CD4-positive, alpha-beta T cell treated with Interleukin-12 subunit alpha and Interleukin-12 subunit beta, for 1 hour (primary cell): Measurements from ENCODE around the gene GJD3.

Experiments
- DNase-seq: peaks from one replicate; pipeline ENCODE4 v3.0.0-alpha.2; 2020

Gene GJD3

GRCh38 chr17:40366861-40367518 lies 2.5 kb upstream of the GJD3 start:
- no peak for DNase-seq

GRCh38 chr17:40366076-40366860 lies 1.7 kb upstream of the GJD3 start:
- DNase-seq: no peak

- DNase-seq: no peak
Observed at GRCh38 chr17:40364906-40365305, 369 bp upstream of the GJD3 start.

GRCh38 chr17:40363111-40363827 lies 1.3 kb downstream of the GJD3 start:
- DNase-seq: peak; percentile 29

- peak; percentile 78 for DNase-seq
Observed at GRCh38 chr17:40362696-40363110, 1.8 kb downstream of the GJD3 start.

GRCh38 chr17:40361925-40362695 lies 2.4 kb downstream of the GJD3 start:
- DNase-seq: no peak

- DNase-seq: no peak
Observed at GRCh38 chr17:40361063-40361924, 3.2 kb downstream of the GJD3 start.

GRCh38 chr17:40360091-40360490 lies 4.4 kb downstream of the GJD3 start:
- DNase-seq: no peak

- peak; percentile 90 for DNase-seq
Observed at GRCh38 chr17:40358323-40359038, 6.1 kb downstream of the GJD3 start.

GRCh38 chr17:40356990-40357881 lies 7.3 kb downstream of the GJD3 start:
- peak; percentile 2 for DNase-seq

GRCh38 chr17:40355804-40356758 lies 8.5 kb downstream of the GJD3 start:
- DNase-seq: no peak

GRCh38 chr17:40355123-40355803 lies 9.3 kb downstream of the GJD3 start:
- peak; percentile 81 for DNase-seq

GRCh38 chr17:40354221-40355122 lies 10.1 kb downstream of the GJD3 start:
- DNase-seq: no peak

- peak; percentile 11 for DNase-seq
Observed at GRCh38 chr17:40352779-40353394, 11.7 kb downstream of the GJD3 start.

GRCh38 chr17:40352237-40352778 lies 12.2 kb downstream of the GJD3 start:
- DNase-seq: no peak
